T-cell (primary cell): ENCODE data around the gene TRIM9. TPM values are rescaled to one million over a fixed set of nuclear protein-coding genes. Genes with fewer than 3 reads are reported as not detected.

ENCODE experiments used
- ATAC-seq, 4 experiments: fragments of 200-7000 bp in 3 of 4; fragments of 150-1000 bp in 1 of 4; cut with Tn5 transposase; replicated peaks in 1 of 4; 1 replicate in 3 of 4; 2 replicates in 1 of 4; pipeline ENCODE4 v1.10.0; 2021; ENCODE audit warnings: moderate library complexity in 3 of 4, mild to moderate bottlenecking in 2 of 4, moderate number of reproducible peaks in 1 of 4
- CTCF ChIA-PET, 2 donors: fragments of 300-600 bp; sonication (Branson Sonifier 250); formaldehyde crosslinking; loops; one replicate each; lab custom pipeline; 2022; ENCODE audit warnings: antibody characterized with exemption in 2 of 2; lab: Charles Lee
- POLR2A ChIA-PET, 2 donors: fragments of 300-600 bp; sonication (Branson Sonifier 250); formaldehyde crosslinking; loops; one replicate each; lab custom pipeline; 2022; ENCODE audit warnings: antibody characterized with exemption in 2 of 2; lab: Charles Lee
- DNase-seq, 35 experiments: peaks; one replicate each; pipeline versions ENCODE4 v3.0.0 to v3.0.0-alpha.2; 2013 to 2023
- H3K27ac ChIP-seq: one replicate; pipeline ENCODE4 v1.5.1; 2013; ENCODE audit warnings: low read length
- H3K27me3 ChIP-seq, 2 experiments: replicated peaks in 1 of 2; 1 replicate in 1 of 2; 2 replicates in 1 of 2; pipeline versions ENCODE4 v1.6.1 to v1.7.0; 2013; ENCODE audit warnings: low read length in 1 of 2, mixed read lengths in 1 of 2; ENCODE audit not compliant: control insufficient read depth in 2 of 2, insufficient read depth in 2 of 2; ENCODE audit errors: extremely low read depth in 1 of 2
- H3K36me3 ChIP-seq, 2 donors: 1 replicate in 1 of 2; 2 replicates in 1 of 2; pipeline versions ENCODE4 v1.6.1 to v1.7.0; 2013; ENCODE audit warnings: low read length in 1 of 2; ENCODE audit not compliant: control insufficient read depth in 2 of 2, insufficient read depth in 1 of 2; ENCODE audit errors: extremely low read depth in 1 of 2
- H3K4me1 ChIP-seq, 2 experiments: 1 replicate in 1 of 2; 2 replicates in 1 of 2; pipeline versions ENCODE4 v1.6.1 to v1.7.0; 2013; ENCODE audit warnings: low read length in 2 of 2, mixed read lengths in 1 of 2; ENCODE audit not compliant: insufficient read depth in 2 of 2, control insufficient read depth in 1 of 2; ENCODE audit errors: extremely low read depth in 1 of 2
- H3K4me3 ChIP-seq, 2 donors: 1 replicate in 1 of 2; 2 replicates in 1 of 2; pipeline versions ENCODE4 v1.5.1 to v1.7.0; 2013; ENCODE audit warnings: mild to moderate bottlenecking in 2 of 2, low read length in 1 of 2, moderate library complexity in 1 of 2; ENCODE audit not compliant: control insufficient read depth in 1 of 2; ENCODE audit errors: extremely low read depth in 1 of 2
- H3K9me3 ChIP-seq: 2 replicates; pipeline ENCODE4 v1.7.0; 2013
- H3K27ac Mint-ChIP-seq, 2 donors: one replicate each; pipeline ENCODE4 v1.8.0; 2020 to 2021; ENCODE audit warnings: mild to moderate bottlenecking in 2 of 2, mixed read lengths in 2 of 2
- H3K27me3 Mint-ChIP-seq, 2 donors: one replicate each; pipeline ENCODE4 v1.8.0; 2021 to 2022; ENCODE audit warnings: mixed read lengths in 2 of 2
- H3K36me3 Mint-ChIP-seq: one replicate; pipeline ENCODE4 v1.8.0; 2021; ENCODE audit warnings: mixed read lengths
- H3K4me1 Mint-ChIP-seq, 3 donors: one replicate each; pipeline ENCODE4 v1.8.0; 2020 to 2022; ENCODE audit warnings: mixed read lengths in 3 of 3, mild to moderate bottlenecking in 1 of 3
- H3K4me3 Mint-ChIP-seq, 3 donors: one replicate each; pipeline ENCODE4 v1.8.0; 2020 to 2022; ENCODE audit warnings: mild to moderate bottlenecking in 3 of 3, mixed read lengths in 3 of 3, moderate library complexity in 3 of 3
- H3K9me3 Mint-ChIP-seq, 3 donors: one replicate each; pipeline ENCODE4 v1.8.0; 2020 to 2022; ENCODE audit warnings: mixed read lengths in 3 of 3
- WGBS: methylation state at CpG from one replicate; pipeline ENCODE4 v1.1.5; 2013; ENCODE audit warnings: missing lambda C conversion rate; ENCODE audit not compliant: insufficient coverage; 5-methylcytosine and 5-hydroxymethylcytosine counted together
- total RNA-seq, 35 experiments: library from RNA in 6 of 35; stranded (reverse) in 6 of 35; fragments of 120-200 nt in 1 of 35; gene quantifications; one replicate each; pipeline versions ENCODE4 v1.2.1 to v1.2.4 and lab custom pipeline; 2013 to 2026

TRIM9 gene
- total RNA-seq, 5 donors from 2014 or later (not counting 1 experiment from before 2014, with no cell fraction given): 0.30 to 1.3 (median 0.88) TPM

DNA sequence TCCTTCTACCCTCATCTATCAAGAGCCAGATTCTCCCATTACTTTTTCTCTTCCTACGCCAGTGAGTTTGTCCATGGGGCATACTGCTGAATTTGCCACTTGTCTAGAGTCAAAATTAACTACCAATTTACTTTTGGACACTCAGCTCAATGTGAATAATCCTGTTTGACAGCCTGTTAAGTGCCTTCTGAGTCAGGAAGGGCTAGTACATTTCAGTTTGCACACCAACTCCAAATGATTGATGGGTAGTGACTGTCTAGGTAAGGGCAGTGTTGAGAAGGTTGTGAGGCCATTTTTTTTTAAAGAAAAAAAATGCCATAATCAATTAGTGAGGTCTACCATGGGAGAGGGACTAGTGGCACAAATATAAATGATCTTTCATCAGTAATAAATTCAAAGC lies 21.8 kb upstream of the TRIM9 start:
- Mint-ChIP-seq H3K36me3 (no peaks in the 10 kb centered on the region), H3K4me3 (no peak overlapping the region), H3K9me3 (no peaks in the 10 kb centered on the region), H3K27ac (no peak overlapping the region), H3K27me3 (peaks cover 0 to 1% of the 10 kb centered on the region in 2 donors), H3K4me1 (no peaks in the 10 kb centered on the region)
- no peak overlapping the region for H3K27ac ChIP-seq
- ATAC-seq: no peak
- no peaks in the 10 kb centered on the region for H3K4me1 ChIP-seq
- H3K36me3 ChIP-seq: no peaks in the 10 kb centered on the region
- ChIA-PET CTCF (no interaction called here), POLR2A (no interaction called here)
- H3K4me3 ChIP-seq: no peak overlapping the region
- H3K27me3 ChIP-seq: no peaks in the 10 kb centered on the region
- DNase-seq: no peak
- WGBS: 75% methylated on average over 1 of the region's 1 CpG
- H3K9me3 ChIP-seq: no peaks in the 10 kb centered on the region

DNA sequence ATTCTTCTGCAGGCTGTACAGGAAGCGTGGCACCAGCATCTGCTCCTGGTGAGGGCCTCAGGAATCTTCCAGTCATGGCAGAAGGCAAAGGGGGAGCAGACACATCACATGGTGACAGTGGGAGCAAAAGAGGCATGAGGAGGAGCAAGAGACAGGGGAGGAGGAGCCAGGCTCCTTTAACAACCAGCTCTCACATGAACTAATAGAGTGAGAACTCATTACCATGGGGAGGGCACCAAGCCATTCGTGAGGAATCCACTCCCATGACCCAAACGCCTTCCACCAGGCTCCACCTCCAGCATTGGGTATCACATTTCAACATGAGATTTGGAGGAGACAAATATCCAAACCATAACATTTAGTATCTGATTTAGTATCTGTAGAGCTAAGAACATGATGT lies 14.7 kb upstream of the TRIM9 start:
- no peaks in the 10 kb centered on the region for H3K9me3 ChIP-seq
- no peaks in the 10 kb centered on the region for H3K4me1 ChIP-seq
- WGBS: 86% methylated on average over 1 of the region's 3 CpGs
- H3K4me3 ChIP-seq: no peak overlapping the region
- Mint-ChIP-seq H3K4me3 (no peak overlapping the region), H3K4me1 (no peaks in the 10 kb centered on the region), H3K9me3 (no peaks in the 10 kb centered on the region), H3K27me3 (peaks cover 5 to 16% of the 10 kb centered on the region in 2 donors), H3K36me3 (no peaks in the 10 kb centered on the region), H3K27ac (no peak overlapping the region)
- no peaks in the 10 kb centered on the region for H3K36me3 ChIP-seq
- DNase-seq (no peak), ATAC-seq (no peak)
- H3K27ac ChIP-seq: no peak overlapping the region
- ChIA-PET POLR2A (no interaction called here), CTCF (no interaction called here)
- H3K27me3 ChIP-seq: peaks cover 0 to 13% of the 10 kb centered on the region in 2 experiments

DNA sequence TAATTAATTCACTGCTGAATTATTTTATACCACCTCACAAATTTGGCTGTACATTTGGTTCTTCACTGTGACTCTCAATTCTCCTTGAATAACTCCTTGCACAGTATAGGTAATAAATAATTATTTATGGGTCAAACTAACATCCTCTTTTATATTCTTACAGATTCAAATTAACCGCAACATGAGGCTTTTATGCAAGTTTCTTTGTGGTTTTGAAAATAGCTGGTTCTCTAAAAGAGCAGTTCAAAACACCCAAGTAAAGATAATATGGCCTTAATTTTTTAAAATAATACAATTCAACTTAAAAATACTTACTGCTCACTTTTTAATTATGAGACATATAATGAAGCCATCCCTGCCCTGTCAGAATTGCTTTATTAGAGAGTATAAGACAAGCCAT lies 12.9 kb upstream of the TRIM9 start:
- no peaks in the 10 kb centered on the region for H3K9me3 ChIP-seq
- Mint-ChIP-seq H3K4me1 (no peaks in the 10 kb centered on the region), H3K27me3 (peaks cover 7 to 16% of the 10 kb centered on the region in 2 donors), H3K27ac (no peak overlapping the region), H3K4me3 (no peak overlapping the region), H3K9me3 (no peaks in the 10 kb centered on the region), H3K36me3 (no peaks in the 10 kb centered on the region)
- H3K4me1 ChIP-seq: no peaks in the 10 kb centered on the region
- H3K27me3 ChIP-seq: peaks cover 0 to 20% of the 10 kb centered on the region in 2 experiments
- POLR2A ChIA-PET: no interaction called here
- ATAC-seq (no peak), DNase-seq (no peak)
- CTCF ChIA-PET: no interaction called here
- H3K4me3 ChIP-seq: no peak overlapping the region
- no CpG with 5 or more reads among the region's 1 CpG for whole genome bisulfite sequencing
- H3K27ac ChIP-seq: no peak overlapping the region
- H3K36me3 ChIP-seq: no peaks in the 10 kb centered on the region

DNA sequence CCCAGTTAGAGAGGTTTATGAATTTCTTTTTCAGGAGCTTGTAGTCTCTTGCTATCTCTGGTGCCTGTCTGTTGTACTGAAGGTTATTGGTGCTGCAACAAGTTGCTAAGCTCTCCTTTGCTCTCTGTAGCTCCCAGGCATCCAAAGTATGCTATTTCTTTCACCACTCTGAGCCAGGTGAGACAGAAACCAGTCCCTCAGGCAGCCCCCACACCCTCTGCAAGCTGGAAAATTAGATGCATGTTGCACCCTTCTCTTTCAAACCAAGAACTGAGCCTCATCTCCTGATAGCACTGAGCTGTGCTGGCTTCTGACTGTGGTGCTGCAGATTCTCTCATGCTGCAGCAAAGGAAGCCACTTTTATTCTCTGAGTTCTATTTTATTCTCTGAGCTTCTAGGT lies 9.6 kb upstream of the TRIM9 start:
- Histone ChIP-seq H3K4me3 (no peak overlapping the region), H3K4me1 (no peaks in the 10 kb centered on the region), H3K27ac (no peak overlapping the region), H3K27me3 (peaks cover 0 to 19% of the 10 kb centered on the region in 2 experiments), H3K36me3 (no peaks in the 10 kb centered on the region), H3K9me3 (no peaks in the 10 kb centered on the region)
- ChIA-PET POLR2A (no interaction called here), CTCF (interaction anchor here in 1 of 2 donors (0.7 to 0.8 kb wide), 2 partner anchors 9 to 547 kb away, joined by 4 to 8 read pairs; partner anchors contain the start of genes FRMD6 and TRIM9)
- H3K4me1 Mint-ChIP-seq: no peaks in the 10 kb centered on the region
- peaks cover 11 to 15% of the 10 kb centered on the region in 2 donors for H3K27me3 Mint-ChIP-seq
- H3K4me3 Mint-ChIP-seq: no peak overlapping the region
- no peaks in the 10 kb centered on the region for H3K36me3 Mint-ChIP-seq
- H3K27ac Mint-ChIP-seq: no peak overlapping the region
- H3K9me3 Mint-ChIP-seq: no peaks in the 10 kb centered on the region
- no peak for ATAC-seq
- no peak for DNase-seq

DNA sequence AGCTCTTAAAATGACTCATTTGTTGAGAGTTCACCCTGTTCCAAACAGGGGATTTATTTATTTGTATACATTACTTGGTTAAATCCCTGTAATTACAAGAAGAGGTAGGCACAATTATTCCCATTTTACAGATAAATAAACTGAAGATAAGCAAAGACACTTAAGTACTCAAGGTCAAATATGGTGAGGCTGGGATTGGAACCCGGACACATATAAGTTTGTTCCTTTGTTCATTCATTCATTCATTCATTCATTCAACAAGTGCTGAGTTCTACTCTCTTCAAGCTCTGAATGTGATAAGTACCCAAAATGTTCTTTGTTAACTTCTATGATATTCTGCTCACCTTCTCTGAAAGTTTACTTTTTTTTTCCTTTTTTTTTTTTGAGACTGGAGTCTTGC lies 2.4 kb upstream of the TRIM9 start:
- no peaks in the 10 kb centered on the region for H3K36me3 Mint-ChIP-seq
- Histone ChIP-seq H3K9me3 (no peaks in the 10 kb centered on the region), H3K27ac (no peak overlapping the region), H3K4me1 (peaks cover 10 to 26% of the 10 kb centered on the region in 2 experiments), H3K27me3 (peaks cover 8 to 35% of the 10 kb centered on the region in 2 experiments), H3K4me3 (no peak overlapping the region), H3K36me3 (no peaks in the 10 kb centered on the region)
- ATAC-seq (no peak), DNase-seq (no peak)
- H3K4me3 Mint-ChIP-seq: no peak overlapping the region
- H3K27ac Mint-ChIP-seq: no peak overlapping the region
- H3K27me3 Mint-ChIP-seq: peaks cover 14 to 39% of the 10 kb centered on the region in 2 donors
- H3K4me1 Mint-ChIP-seq: peaks cover 16 to 18% (median 18%) of the 10 kb centered on the region in 3 donors
- ChIA-PET CTCF (no interaction called here), POLR2A (no interaction called here)
- no CpG with 5 or more reads among the region's 1 CpG for WGBS
- no peaks in the 10 kb centered on the region for H3K9me3 Mint-ChIP-seq

DNA sequence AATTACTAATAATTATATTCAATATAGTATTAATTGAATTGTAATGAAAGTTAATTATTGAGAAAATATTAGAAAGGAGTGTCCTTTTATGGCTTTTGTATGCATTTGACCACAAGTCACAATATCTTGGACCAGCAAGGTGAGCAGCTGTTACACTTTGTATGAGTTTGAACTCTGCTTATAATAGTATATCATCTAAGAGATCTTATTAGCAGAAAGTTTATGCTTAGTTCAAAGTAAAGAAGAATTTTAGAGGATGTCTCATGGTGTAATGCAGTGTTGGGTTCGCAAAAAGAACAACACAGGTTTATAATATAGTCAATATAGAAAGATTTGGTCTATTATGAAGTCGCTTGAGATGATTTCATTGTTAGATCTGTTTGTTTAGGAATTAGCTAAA lies 2.0 kb upstream of the TRIM9 start:
- Histone ChIP-seq H3K27ac (no peak overlapping the region), H3K4me1 (peaks cover 10 to 26% of the 10 kb centered on the region in 2 experiments), H3K9me3 (no peaks in the 10 kb centered on the region), H3K4me3 (no peak overlapping the region), H3K27me3 (peaks cover 8 to 35% of the 10 kb centered on the region in 2 experiments), H3K36me3 (no peaks in the 10 kb centered on the region)
- Mint-ChIP-seq H3K36me3 (no peaks in the 10 kb centered on the region), H3K9me3 (no peaks in the 10 kb centered on the region), H3K27me3 (peaks cover 14 to 39% of the 10 kb centered on the region in 2 donors), H3K4me1 (peaks cover 16 to 18% (median 18%) of the 10 kb centered on the region in 3 donors), H3K27ac (no peak overlapping the region), H3K4me3 (no peak overlapping the region)
- DNase-seq: no peak
- ChIA-PET POLR2A (interaction anchor here in 1 of 2 donors (0.6 kb wide), 2 partner anchors 247 to 871 kb away, joined by 3 to 8 read pairs; no protein-coding TSS in a partner anchor), CTCF (no interaction called here)
- whole genome bisulfite sequencing: no CpG with 5 or more reads among the region's 2 CpGs
- no peak for ATAC-seq
